ENCODE data around the gene HSPB9.

The HSPB9 gene

GRCh38 chr17:42098730-42099399 lies 23.7 kb upstream of the HSPB9 start:
- TF ChIP-seq CTCF (IDR thresholded peaks at IDR 0.05; ENCODE audit: unreplicated experiment in 3 of 3), result no peak
- Mint-ChIP-seq H3K9me3 (no peaks in the 10 kb centered on the region), H3K27ac (peak overlapping the region in 1 of 3 experiments; percentile 66), H3K4me3 (peak overlapping the region in 2 of 3 experiments; percentile 56 to 68), H3K4me1 (peaks cover 19% of the 10 kb centered on the region), H3K36me3 (ENCODE audit: low read depth) (no peaks in the 10 kb centered on the region), H3K27me3 (ENCODE audit: low read depth) (peaks cover 55% of the 10 kb centered on the region)

- no peaks in the 10 kb centered on the region for H3K36me3 Mint-ChIP-seq (ENCODE audit: low read depth)
- peaks cover 14% of the 10 kb centered on the region for H3K4me1 Mint-ChIP-seq
- H3K9me3 Mint-ChIP-seq, result no peaks in the 10 kb centered on the region
- no peak overlapping the region for H3K27ac Mint-ChIP-seq
- no peak overlapping the region for H3K4me3 Mint-ChIP-seq
- TF ChIP-seq CTCF (IDR thresholded peaks at IDR 0.05; ENCODE audit: unreplicated experiment in 3 of 3), result peak; percentile 62 to 71 (median 65)
- peaks cover 55% of the 10 kb centered on the region for H3K27me3 Mint-ChIP-seq (ENCODE audit: low read depth)
Observed at GRCh38 chr17:42101513-42102292, 20.9 kb upstream of the HSPB9 start.

- no peak overlapping the region for H3K4me3 Mint-ChIP-seq
Observed at GRCh38 chr17:42103221-42103954, 19.2 kb upstream of the HSPB9 start.

GRCh38 chr17:42104264-42104663 lies 18.3 kb upstream of the HSPB9 start:
- no peak for TF ChIP-seq CTCF (IDR thresholded peaks at IDR 0.05; ENCODE audit: unreplicated experiment in 3 of 3)
- Mint-ChIP-seq H3K27me3 (ENCODE audit: low read depth) (peaks cover 42% of the 10 kb centered on the region), H3K36me3 (ENCODE audit: low read depth) (no peaks in the 10 kb centered on the region), H3K4me3 (no peak overlapping the region), H3K9me3 (no peaks in the 10 kb centered on the region), H3K27ac (no peak overlapping the region), H3K4me1 (peaks cover 2% of the 10 kb centered on the region)

More at GRCh38 chr17:42103221-42103954, 19.2 kb upstream of the HSPB9 start:
- Mint-ChIP-seq H3K4me1 (peaks cover 9% of the 10 kb centered on the region), H3K36me3 (ENCODE audit: low read depth) (no peaks in the 10 kb centered on the region), H3K27me3 (ENCODE audit: low read depth) (peaks cover 50% of the 10 kb centered on the region), H3K9me3 (no peaks in the 10 kb centered on the region), H3K27ac (no peak overlapping the region)
- TF ChIP-seq CTCF (IDR thresholded peaks at IDR 0.05; ENCODE audit: unreplicated experiment in 3 of 3), result no peak

- no peaks in the 10 kb centered on the region for H3K36me3 Mint-ChIP-seq (ENCODE audit: low read depth)
- no peak overlapping the region for H3K27ac Mint-ChIP-seq
- H3K4me3 Mint-ChIP-seq, result no peak overlapping the region
- H3K4me1 Mint-ChIP-seq, result no peaks in the 10 kb centered on the region
- no peak for TF ChIP-seq CTCF (IDR thresholded peaks at IDR 0.05; ENCODE audit: unreplicated experiment in 3 of 3)
- peaks cover 32% of the 10 kb centered on the region for H3K27me3 Mint-ChIP-seq (ENCODE audit: low read depth)
- no peaks in the 10 kb centered on the region for H3K9me3 Mint-ChIP-seq
Observed at GRCh38 chr17:42106009-42106408, 16.6 kb upstream of the HSPB9 start.

Data from nephron (organoid).